PC-9 (cell line): Measurements from ENCODE around the gene NAXD. TPM values are rescaled to one million over a fixed set of nuclear protein-coding genes. Genes with fewer than 3 reads are reported as not detected.

Experiments used
- BruUV-seq: library from RNA; stranded (reverse); fragments of 400-500 nt; replicated peaks from 2 replicates; lab custom pipeline; 2021; lab: Mats Ljungman, UMichigan
- CTCF ChIA-PET: fragments of 300-600 bp; sonication (Branson Sonifier 250); formaldehyde crosslinking; loops from one replicate; lab custom pipeline; 2022; ENCODE audit warnings: antibody characterized with exemption; lab: Charles Lee
- POLR2A ChIA-PET: fragments of 300-600 bp; sonication (Branson Sonifier 250); formaldehyde crosslinking; loops from one replicate; lab custom pipeline; 2022; ENCODE audit warnings: antibody characterized with exemption; ENCODE audit not compliant: unreplicated experiment; lab: Charles Lee
- DNase-seq, 2 experiments: peaks; one replicate each; pipeline versions ENCODE4 v3.0.0 to v3.0.0-alpha.2; 2015 to 2022; ENCODE audit warnings: mixed read lengths in 1 of 2
- H2AFZ ChIP-seq: fragments of 200-600 bp; sonication (generic); 2 replicates; pipeline ENCODE4 v1.8.1; 2017; ENCODE audit warnings: antibody characterized with exemption
- H3F3A ChIP-seq: fragments of 200-600 bp; sonication (generic); 2 replicates; pipeline ENCODE4 v1.8.1; 2017; ENCODE audit warnings: antibody characterized with exemption, mild to moderate bottlenecking, low read depth; ENCODE audit not compliant: insufficient read depth
- H3K27ac ChIP-seq: fragments of 200-600 bp; sonication (generic); 2 replicates; pipeline ENCODE4 v1.6.1; 2016; ENCODE audit warnings: mixed run types
- H3K27me3 ChIP-seq: fragments of 200-600 bp; sonication (generic); 2 replicates; pipeline ENCODE4 v1.6.1; 2016; ENCODE audit warnings: low read depth, mixed run types; ENCODE audit not compliant: insufficient read depth
- H3K36me3 ChIP-seq: fragments of 200-600 bp; sonication (generic); 2 replicates; pipeline ENCODE4 v1.6.1; 2016; ENCODE audit warnings: low read depth, mixed run types
- H3K4me1 ChIP-seq: fragments of 200-600 bp; sonication (generic); replicated peaks from 2 replicates; pipeline ENCODE4 v1.6.1; 2016; ENCODE audit warnings: mixed run types; ENCODE audit not compliant: insufficient read depth
- H3K4me2 ChIP-seq: fragments of 200-600 bp; sonication (generic); 2 replicates; pipeline ENCODE4 v1.6.1; 2017; ENCODE audit warnings: mixed run types
- H3K4me3 ChIP-seq: fragments of 200-600 bp; sonication (generic); 2 replicates; pipeline ENCODE4 v1.6.1; 2016; ENCODE audit warnings: mixed run types
- H3K79me2 ChIP-seq: fragments of 200-600 bp; sonication (generic); 2 replicates; pipeline ENCODE4 v1.6.1; 2017; ENCODE audit warnings: low read depth, mixed run types
- H3K9me2 ChIP-seq: fragments of 200-600 bp; sonication (generic); 2 replicates; pipeline ENCODE4 v1.8.1; 2017; ENCODE audit warnings: mild to moderate bottlenecking; ENCODE audit not compliant: insufficient read depth
- H3K9me3 ChIP-seq: fragments of 200-600 bp; sonication (generic); 2 replicates; pipeline ENCODE4 v1.8.1; 2016; ENCODE audit warnings: low read depth; ENCODE audit not compliant: insufficient read depth
- H4K20me1 ChIP-seq: fragments of 200-600 bp; sonication (generic); 2 replicates; pipeline ENCODE4 v1.8.1; 2017; ENCODE audit not compliant: insufficient read depth
- CTCF ChIP-seq: fragments of 200-600 bp; sonication (generic); conservative IDR thresholded peaks from 2 replicates; pipeline ENCODE4 v1.6.1; 2017; ENCODE audit warnings: mixed run types, antibody characterized with exemption, mild to moderate bottlenecking, moderate library complexity
- EZH2 ChIP-seq: fragments of 200-600 bp; sonication (generic); IDR thresholded peaks from 2 replicates; pipeline ENCODE4 v1.8.0; 2017; ENCODE audit warnings: antibody characterized with exemption, low read depth
- intact Hi-C: fragments of 100-400 bp; cut with micrococcal nuclease; formaldehyde crosslinking; loops from one replicate; pipeline ENCODE4 v1.10.0; 2022; ENCODE audit not compliant: unreplicated experiment
- total RNA-seq: library from RNA; stranded (reverse); gene quantifications from 2 replicates; pipeline ENCODE4 v1.2.3, GENCODE V29; 2021

NAXD gene
- total RNA-seq, 1 experiment from 2014 or later, result 30.2 TPM

- Histone ChIP-seq H3K4me3 (no peak overlapping the region), H2AFZ (no peak overlapping the region), H3F3A (peaks cover 23% of the 10 kb centered on the region; the same call in 1 of the 2 replicates), H4K20me1 (no peaks in the 10 kb centered on the region), H3K9me2 (no peaks in the 10 kb centered on the region), H3K36me3 (peaks cover 7% of the 10 kb centered on the region; the same call in 1 of the 2 replicates), H3K9me3 (no peaks in the 10 kb centered on the region), H3K27me3 (no peaks in the 10 kb centered on the region), H3K27ac (no peak overlapping the region), H3K4me1 (no peaks in the 10 kb centered on the region), H3K4me2 (no peak overlapping the region), H3K79me2 (no peaks in the 10 kb centered on the region)
- DNase-seq, result no peak
- POLR2A ChIA-PET, result no interaction called here
- TF ChIP-seq CTCF (no peak), EZH2 (no peak)
- BruUV-seq, result no TSS peak
- intact Hi-C loops, result no loop called here
- CTCF ChIA-PET, result no interaction called here
These were observed 30.4 kb downstream of the NAXD start for GRCh38 chr13:110645750-110646149.

- H3K79me2 ChIP-seq, result no peaks in the 10 kb centered on the region
- intact Hi-C loops, result no loop called here
- POLR2A ChIA-PET, result no interaction called here
- H3K9me2 ChIP-seq, result no peaks in the 10 kb centered on the region
- CTCF ChIA-PET, result interaction anchor here (0.5 kb wide), 1 partner anchor 255 kb away, joined by 6 read pairs; no protein-coding TSS in a partner anchor
- H3K4me2 ChIP-seq, result no peak overlapping the region
- TF ChIP-seq CTCF (no peak), EZH2 (no peak)
- no peaks in the 10 kb centered on the region for H3K9me3 ChIP-seq
- DNase-seq, result no peak
- no peaks in the 10 kb centered on the region for H4K20me1 ChIP-seq
- H3F3A ChIP-seq, result peaks cover 23% of the 10 kb centered on the region; the same call in 1 of the 2 replicates
- no peaks in the 10 kb centered on the region for H3K27me3 ChIP-seq
- BruUV-seq, result no TSS peak
- no peak overlapping the region for H3K27ac ChIP-seq
- peaks cover 7% of the 10 kb centered on the region; the same call in 1 of the 2 replicates for H3K36me3 ChIP-seq
- H3K4me3 ChIP-seq, result no peak overlapping the region
- no peaks in the 10 kb centered on the region for H3K4me1 ChIP-seq
- H2AFZ ChIP-seq, result no peak overlapping the region
These were observed 31.4 kb downstream of the NAXD start for GRCh38 chr13:110646442-110647364.

- Histone ChIP-seq H3K79me2 (no peaks in the 10 kb centered on the region), H3F3A (peaks cover 18% of the 10 kb centered on the region; the same call in 1 of the 2 replicates), H3K4me2 (no peak overlapping the region), H4K20me1 (no peaks in the 10 kb centered on the region), H3K4me1 (no peaks in the 10 kb centered on the region), H3K9me2 (no peaks in the 10 kb centered on the region), H3K27me3 (no peaks in the 10 kb centered on the region), H2AFZ (no peak overlapping the region), H3K9me3 (no peaks in the 10 kb centered on the region), H3K4me3 (no peak overlapping the region), H3K27ac (no peak overlapping the region), H3K36me3 (peaks cover 7% of the 10 kb centered on the region; the same call in 1 of the 2 replicates)
- CTCF ChIA-PET, result no interaction called here
- TF ChIP-seq EZH2, result no peak
- TF ChIP-seq CTCF, result no peak
- no peak for DNase-seq
- no TSS peak for BruUV-seq
- POLR2A ChIA-PET, result no interaction called here
- intact Hi-C loops, result no loop called here
These were observed 32.0 kb downstream of the NAXD start for GRCh38 chr13:110647365-110647737.
